HG03060 (cell line): Measurements from ENCODE around the gene COX6A2.

ENCODE experiments used
- ATAC-seq: cut with Tn5 transposase; IDR thresholded peaks from one replicate; pipeline ENCODE4 v1.9.1; 2021; ENCODE audit warnings: low read depth, moderate number of reproducible peaks; ENCODE audit not compliant: unreplicated experiment

The COX6A2 gene

GRCh38 chr16:31428279-31428597 lies at the start of gene COX6A2:
Gene COX6A2, minus strand, starts transcription at chr16:31428360. Its CDS starts 35 bp downstream, at chr16:31428325.
- ATAC-seq, result no peak

- no peak for ATAC-seq
Observed at GRCh38 chr16:31477220-31478216, 49.4 kb upstream of the COX6A2 start.

- no peak for ATAC-seq
Observed at GRCh38 chr16:31476303-31477219, 48.4 kb upstream of the COX6A2 start.

- no peak for ATAC-seq
Observed at GRCh38 chr16:31475946-31476302, 47.8 kb upstream of the COX6A2 start.

GRCh38 chr16:31474773-31475738 lies 46.9 kb upstream of the COX6A2 start:
- ATAC-seq, result no peak

GRCh38 chr16:31474173-31474714 lies 46.1 kb upstream of the COX6A2 start:
- no peak for ATAC-seq

GRCh38 chr16:31473264-31473984 lies 45.3 kb upstream of the COX6A2 start:
- no peak for ATAC-seq

- no peak for ATAC-seq
Observed at GRCh38 chr16:31472709-31473203, 44.6 kb upstream of the COX6A2 start.

GRCh38 chr16:31471875-31472708 lies 43.9 kb upstream of the COX6A2 start, which contains the start of gene TGFB1I1:
Gene TGFB1I1, plus strand, starts transcription at chr16:31472152. Its CDS starts 37 bp downstream, at chr16:31472189.
- ATAC-seq, result no peak

- no peak for ATAC-seq
Observed at GRCh38 chr16:31471241-31471874, 43.2 kb upstream of the COX6A2 start.

GRCh38 chr16:31470615-31471014 lies 42.5 kb upstream of the COX6A2 start:
- no peak for ATAC-seq

- ATAC-seq, result no peak
Observed at GRCh38 chr16:31467858-31468257, 39.7 kb upstream of the COX6A2 start.

- no peak for ATAC-seq
Observed at GRCh38 chr16:31467151-31467773, 39.1 kb upstream of the COX6A2 start.

- no peak for ATAC-seq
Observed at GRCh38 chr16:31466381-31466841, 38.3 kb upstream of the COX6A2 start.

GRCh38 chr16:31465788-31466370 lies 37.7 kb upstream of the COX6A2 start:
- no peak for ATAC-seq

- ATAC-seq, result no peak
Observed at GRCh38 chr16:31464781-31465260, 36.7 kb upstream of the COX6A2 start.
